SK-N-SH treated with all-trans-retinoic acid at 6 μM for 48 hours (cell line): ENCODE results near the gene PRSS27.

Experiments used
- ATAC-seq: fragments of 200-7000 bp; cut with Tn5 transposase; 3 replicates; pipeline ENCODE4 v1.9.1; 2020; ENCODE audit warnings: mild to moderate bottlenecking, moderate library complexity
- BACH2 ChIP-seq: fragments of 250-450 bp; sonication (Bioruptor Pico); IDR thresholded peaks from 2 replicates; pipeline ENCODE4 v1.9.0; 2021; ENCODE audit warnings: mild to moderate bottlenecking, borderline replicate concordance
- CSDC2 ChIP-seq: fragments of 250-450 bp; sonication (Bioruptor Pico); IDR thresholded peaks from 2 replicates; pipeline ENCODE4 v1.5.0; 2020; ENCODE audit warnings: mild to moderate bottlenecking, moderate library complexity
- ESRRG ChIP-seq: fragments of 250-450 bp; sonication (Bioruptor Pico); IDR thresholded peaks from 2 replicates; pipeline ENCODE4 v1.6.1; 2021; ENCODE audit warnings: mild to moderate bottlenecking
- GLIS3 ChIP-seq: fragments of 250-450 bp; sonication (Bioruptor Pico); IDR thresholded peaks from 2 replicates; pipeline ENCODE4 v1.5.0; 2020; ENCODE audit warnings: mild to moderate bottlenecking, moderate library complexity
- ISL1 ChIP-seq: fragments of 250-450 bp; sonication (Bioruptor Pico); IDR thresholded peaks from 2 replicates; pipeline ENCODE4 v2.1.2; 2022; ENCODE audit warnings: mild to moderate bottlenecking, moderate library complexity
- OSR1 ChIP-seq: fragments of 250-450 bp; sonication (Bioruptor Pico); IDR thresholded peaks from 2 replicates; pipeline ENCODE4 v1.8.0; 2022; ENCODE audit warnings: moderate library complexity, mild to moderate bottlenecking, inconsistent platforms
- PPARA ChIP-seq: fragments of 250-450 bp; sonication (Bioruptor Pico); IDR thresholded peaks from 2 replicates; pipeline ENCODE4 v1.5.0; 2020; ENCODE audit warnings: mild to moderate bottlenecking, borderline replicate concordance
- SNAI2 ChIP-seq: fragments of 250-450 bp; sonication (Bioruptor Pico); IDR thresholded peaks from 2 replicates; pipeline ENCODE4 v1.5.0; 2020; ENCODE audit warnings: mild to moderate bottlenecking, moderate library complexity
- TOX ChIP-seq: fragments of 250-450 bp; sonication (Bioruptor Pico); IDR thresholded peaks from 2 replicates; pipeline ENCODE4 v1.8.0; 2021; ENCODE audit warnings: mild to moderate bottlenecking, moderate library complexity, borderline replicate concordance
- ZFP3 ChIP-seq: fragments of 250-450 bp; sonication (Bioruptor Pico); IDR thresholded peaks from 2 replicates; pipeline ENCODE4 v1.5.0; 2020; ENCODE audit warnings: mild to moderate bottlenecking, moderate library complexity
- ZNF565 ChIP-seq: fragments of 450-650 bp; formaldehyde crosslinking; conservative IDR thresholded peaks from 2 replicates; pipeline ENCODE4 v1.5.0; 2020; ENCODE audit warnings: low read depth, mild to moderate bottlenecking, moderate library complexity
- ZNF70 ChIP-seq: fragments of 450-650 bp; formaldehyde crosslinking; IDR thresholded peaks from 2 replicates; pipeline ENCODE4 v1.5.0; 2020; ENCODE audit warnings: mild to moderate bottlenecking, moderate library complexity
- TF ChIP-seq, protein P1 (sequence below): fragments of 250-450 bp; sonication (Bioruptor Pico); IDR thresholded peaks from 2 replicates; pipeline ENCODE4 v1.5.1; 2021; ENCODE audit warnings: mild to moderate bottlenecking, moderate library complexity
- TF ChIP-seq, protein P2 (sequence below): fragments of 250-450 bp; sonication (Bioruptor Pico); IDR thresholded peaks from 2 replicates; pipeline ENCODE4 v1.8.0; 2021; ENCODE audit warnings: low read depth, mild to moderate bottlenecking, moderate library complexity, borderline replicate concordance
- TF ChIP-seq, protein P3 (sequence below): fragments of 250-450 bp; sonication (Bioruptor Pico); IDR thresholded peaks from 2 replicates; pipeline ENCODE4 v1.5.1; 2020; ENCODE audit warnings: low read depth, mild to moderate bottlenecking, moderate library complexity
- TF ChIP-seq, protein P4 (sequence below): fragments of 250-450 bp; sonication (Bioruptor Pico); IDR thresholded peaks from 2 replicates; pipeline ENCODE4 v1.8.0; 2020; ENCODE audit warnings: mild to moderate bottlenecking, moderate library complexity, borderline replicate concordance

Gene PRSS27

DNA sequence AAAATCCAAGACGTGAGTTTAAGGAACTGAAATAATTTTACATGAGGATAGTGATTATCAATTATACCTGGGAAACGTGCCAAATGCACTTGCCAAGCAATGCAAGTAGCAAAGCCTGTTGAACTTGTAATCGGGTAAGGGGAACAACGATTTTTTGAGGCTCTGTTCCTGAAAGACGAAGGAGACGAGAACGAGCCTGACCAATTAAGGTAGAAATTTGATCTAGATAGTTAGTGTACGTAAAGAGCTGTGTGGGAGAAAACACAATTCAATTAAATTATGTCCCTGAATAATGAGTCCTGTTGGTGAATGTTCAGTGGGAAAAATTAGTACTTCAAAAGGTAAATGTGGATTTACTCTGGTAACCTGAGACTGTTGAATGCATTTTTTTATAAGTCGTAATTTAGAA, 55.4 kb downstream of the PRSS27 start:
- ATAC-seq = no peak
- no peak for TF ChIP-seq OSR1 (CRISPR knock-in tag)
- no peak for TF ChIP-seq CSDC2 (CRISPR knock-in tag)
- no peak for TF ChIP-seq ZFP3 (CRISPR knock-in tag)
- TF ChIP-seq, protein P1, sequence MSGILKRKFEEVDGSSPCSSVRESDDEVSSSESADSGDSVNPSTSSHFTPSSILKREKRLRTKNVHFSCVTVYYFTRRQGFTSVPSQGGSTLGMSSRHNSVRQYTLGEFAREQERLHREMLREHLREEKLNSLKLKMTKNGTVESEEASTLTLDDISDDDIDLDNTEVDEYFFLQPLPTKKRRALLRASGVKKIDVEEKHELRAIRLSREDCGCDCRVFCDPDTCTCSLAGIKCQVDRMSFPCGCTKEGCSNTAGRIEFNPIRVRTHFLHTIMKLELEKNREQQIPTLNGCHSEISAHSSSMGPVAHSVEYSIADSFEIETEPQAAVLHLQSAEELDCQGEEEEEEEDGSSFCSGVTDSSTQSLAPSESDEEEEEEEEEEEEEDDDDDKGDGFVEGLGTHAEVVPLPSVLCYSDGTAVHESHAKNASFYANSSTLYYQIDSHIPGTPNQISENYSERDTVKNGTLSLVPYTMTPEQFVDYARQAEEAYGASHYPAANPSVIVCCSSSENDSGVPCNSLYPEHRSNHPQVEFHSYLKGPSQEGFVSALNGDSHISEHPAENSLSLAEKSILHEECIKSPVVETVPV = no peak
- TF ChIP-seq ZNF70 (CRISPR knock-in tag) = no peak
- TF ChIP-seq TOX (CRISPR knock-in tag) = no peak
- TF ChIP-seq, protein P2, sequence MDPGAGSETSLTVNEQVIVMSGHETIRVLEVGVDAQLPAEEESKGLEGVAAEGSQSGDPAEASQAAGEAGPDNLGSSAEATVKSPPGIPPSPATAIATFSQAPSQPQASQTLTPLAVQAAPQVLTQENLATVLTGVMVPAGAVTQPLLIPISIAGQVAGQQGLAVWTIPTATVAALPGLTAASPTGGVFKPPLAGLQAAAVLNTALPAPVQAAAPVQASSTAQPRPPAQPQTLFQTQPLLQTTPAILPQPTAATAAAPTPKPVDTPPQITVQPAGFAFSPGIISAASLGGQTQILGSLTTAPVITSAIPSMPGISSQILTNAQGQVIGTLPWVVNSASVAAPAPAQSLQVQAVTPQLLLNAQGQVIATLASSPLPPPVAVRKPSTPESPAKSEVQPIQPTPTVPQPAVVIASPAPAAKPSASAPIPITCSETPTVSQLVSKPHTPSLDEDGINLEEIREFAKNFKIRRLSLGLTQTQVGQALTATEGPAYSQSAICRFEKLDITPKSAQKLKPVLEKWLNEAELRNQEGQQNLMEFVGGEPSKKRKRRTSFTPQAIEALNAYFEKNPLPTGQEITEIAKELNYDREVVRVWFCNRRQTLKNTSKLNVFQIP (CRISPR knock-in tag) = no peak
- no peak for TF ChIP-seq PPARA
- TF ChIP-seq, protein P3, sequence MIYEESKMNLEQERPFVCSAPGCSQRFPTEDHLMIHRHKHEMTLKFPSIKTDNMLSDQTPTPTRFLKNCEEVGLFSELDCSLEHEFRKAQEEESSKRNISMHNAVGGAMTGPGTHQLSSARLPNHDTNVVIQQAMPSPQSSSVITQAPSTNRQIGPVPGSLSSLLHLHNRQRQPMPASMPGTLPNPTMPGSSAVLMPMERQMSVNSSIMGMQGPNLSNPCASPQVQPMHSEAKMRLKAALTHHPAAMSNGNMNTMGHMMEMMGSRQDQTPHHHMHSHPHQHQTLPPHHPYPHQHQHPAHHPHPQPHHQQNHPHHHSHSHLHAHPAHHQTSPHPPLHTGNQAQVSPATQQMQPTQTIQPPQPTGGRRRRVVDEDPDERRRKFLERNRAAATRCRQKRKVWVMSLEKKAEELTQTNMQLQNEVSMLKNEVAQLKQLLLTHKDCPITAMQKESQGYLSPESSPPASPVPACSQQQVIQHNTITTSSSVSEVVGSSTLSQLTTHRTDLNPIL = no peak
- no peak for TF ChIP-seq GLIS3 (CRISPR knock-in tag)
- TF ChIP-seq SNAI2 (CRISPR knock-in tag) = no peak
- no peak for TF ChIP-seq ESRRG (CRISPR knock-in tag)

DNA sequence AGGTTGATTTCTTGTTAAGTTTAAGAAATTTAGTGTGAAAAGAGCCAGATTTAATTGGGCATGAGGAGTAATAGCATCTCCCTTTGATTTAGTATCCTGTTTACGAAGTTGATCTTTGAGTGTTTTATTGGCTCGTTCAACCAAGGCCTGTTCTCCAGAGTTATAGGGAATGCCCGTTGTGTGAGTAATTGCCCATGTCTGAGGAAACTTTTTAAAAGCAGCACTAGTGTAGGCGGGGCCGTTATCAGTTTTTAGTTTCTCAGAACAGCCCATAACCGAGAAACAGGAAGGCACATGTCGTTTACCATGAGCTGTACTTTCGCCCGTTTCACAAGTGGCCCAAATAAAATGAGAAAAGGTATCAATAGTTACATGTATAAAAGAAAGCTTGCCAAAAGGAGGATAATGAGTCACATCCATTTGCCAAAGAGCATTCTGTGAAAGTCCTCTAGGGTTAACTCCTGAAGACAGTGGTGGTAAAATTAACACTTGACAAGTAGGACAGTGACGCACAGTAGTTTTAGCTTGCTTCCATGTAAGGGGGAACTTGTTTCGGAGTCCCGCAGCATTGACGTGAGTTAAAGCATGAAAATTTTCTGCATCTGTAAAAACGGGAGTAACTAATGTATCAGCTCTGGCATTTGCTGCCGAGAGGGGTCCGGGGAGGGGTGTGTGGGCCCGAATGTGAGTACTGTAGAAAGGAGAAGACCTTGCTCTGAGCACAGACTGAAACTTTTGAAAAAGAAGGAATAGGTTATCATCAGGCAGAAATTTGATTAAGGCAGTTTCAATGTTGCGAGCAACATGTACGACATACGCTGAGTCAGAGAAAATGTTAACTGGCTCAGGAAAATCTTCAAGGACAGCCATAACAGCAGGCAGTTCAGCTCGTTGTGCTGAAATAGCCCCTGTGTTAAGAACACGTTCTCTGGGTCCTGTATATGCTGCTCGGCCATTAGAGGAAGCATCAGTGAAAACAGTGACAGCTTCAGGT, 56.2 kb downstream of the PRSS27 start:
- peak; percentile 78 for ATAC-seq
- no peak for TF ChIP-seq ZNF565 (CRISPR knock-in tag)
- peak; percentile 25; the same call in 1 of the 2 replicates for TF ChIP-seq ISL1 (CRISPR knock-in tag)
- no peak for TF ChIP-seq PPARA
- TF ChIP-seq, protein P1 = no peak
- no peak for TF ChIP-seq SNAI2 (CRISPR knock-in tag)
- TF ChIP-seq BACH2 = no peak
- TF ChIP-seq OSR1 (CRISPR knock-in tag) = no peak
- TF ChIP-seq, protein P4, sequence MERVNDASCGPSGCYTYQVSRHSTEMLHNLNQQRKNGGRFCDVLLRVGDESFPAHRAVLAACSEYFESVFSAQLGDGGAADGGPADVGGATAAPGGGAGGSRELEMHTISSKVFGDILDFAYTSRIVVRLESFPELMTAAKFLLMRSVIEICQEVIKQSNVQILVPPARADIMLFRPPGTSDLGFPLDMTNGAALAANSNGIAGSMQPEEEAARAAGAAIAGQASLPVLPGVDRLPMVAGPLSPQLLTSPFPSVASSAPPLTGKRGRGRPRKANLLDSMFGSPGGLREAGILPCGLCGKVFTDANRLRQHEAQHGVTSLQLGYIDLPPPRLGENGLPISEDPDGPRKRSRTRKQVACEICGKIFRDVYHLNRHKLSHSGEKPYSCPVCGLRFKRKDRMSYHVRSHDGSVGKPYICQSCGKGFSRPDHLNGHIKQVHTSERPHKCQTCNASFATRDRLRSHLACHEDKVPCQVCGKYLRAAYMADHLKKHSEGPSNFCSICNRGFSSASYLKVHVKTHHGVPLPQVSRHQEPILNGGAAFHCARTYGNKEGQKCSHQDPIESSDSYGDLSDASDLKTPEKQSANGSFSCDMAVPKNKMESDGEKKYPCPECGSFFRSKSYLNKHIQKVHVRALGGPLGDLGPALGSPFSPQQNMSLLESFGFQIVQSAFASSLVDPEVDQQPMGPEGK = no peak
